Measurements from ENCODE around the gene HMGCS1. TPM values are rescaled to one million over a fixed set of nuclear protein-coding genes. Genes with fewer than 3 reads are reported as not detected.

HMGCS1 gene
- total and polyA plus RNA-seq, 2 of the 4 experiments (the other 2 are of a cell fraction) = 27.5 to 30.6 TPM

- no peak overlapping the region for H3K56ac ChIP-seq (ENCODE audit: extremely low read depth, insufficient read depth, low read length)
- DNase-seq = no peak
- H3K23ac ChIP-seq (ENCODE audit: low read depth, low read length) = no peak overlapping the region
- no peak overlapping the region for H3K18ac ChIP-seq (ENCODE audit: low read depth, low read length)
- no TSS peak for BruUV-seq (replicated peaks)
- H4K5ac ChIP-seq (ENCODE audit: low read depth, low read length) = no peak overlapping the region
- in situ Hi-C loops (cut with MboI; ENCODE audit: low sequenced_read_pairs) (no loop called here), dilution Hi-C loops (cut with HindIII; ENCODE audit: low sequenced_read_pairs, unreplicated experiment) (no loop called here), intact Hi-C loops (cut with micrococcal nuclease) (no loop called here)
- no peaks in the 10 kb centered on the region for H3K79me1 ChIP-seq (ENCODE audit: low read depth in 1 of 2, low read length in 2 of 2)
- no peak overlapping the region for H3K4ac ChIP-seq (ENCODE audit: low read depth, low read length)
- no peak overlapping the region for H2BK20ac ChIP-seq (ENCODE audit: low read depth, low read length)
- no peaks in the 10 kb centered on the region for H3K9me3 ChIP-seq (ENCODE audit: control insufficient read depth, insufficient read depth, low read length)
- POLR2A ChIA-PET (ENCODE audit: unreplicated experiment) = no interaction called here
- H3K14ac ChIP-seq (replicated peaks; ENCODE audit: low read depth, low read length) = no peak overlapping the region
- no peak overlapping the region for H2BK15ac ChIP-seq (ENCODE audit: low read depth, low read length)
- peaks cover 6% of the 10 kb centered on the region for H3K36me3 ChIP-seq (ENCODE audit: control insufficient read depth, insufficient read depth, low read length)
- H3K27me3 ChIP-seq (ENCODE audit: control insufficient read depth, insufficient read depth, low read length) = no peaks in the 10 kb centered on the region
- no peak for ATAC-seq (ENCODE audit: low read depth)
- H3K9ac ChIP-seq (ENCODE audit: low read depth, low read length) = no peak overlapping the region
- H2BK120ac ChIP-seq (ENCODE audit: low read depth, low read length) = no peak overlapping the region
- CTCF ChIA-PET = no interaction called here
- H3K4me2 ChIP-seq (ENCODE audit: low read depth, low read length) = no peak overlapping the region
- no peak overlapping the region for H2AK5ac ChIP-seq (ENCODE audit: low read depth, low read length)
- no peak overlapping the region for H3K4me3 ChIP-seq (ENCODE audit: insufficient read depth, low read depth, low read length)
- H2BK5ac ChIP-seq (ENCODE audit: low read depth, low read length, poor library complexity, severe bottlenecking) = no peak overlapping the region
- no peak overlapping the region for H4K8ac ChIP-seq (ENCODE audit: low read depth in 2 of 2, low read length in 2 of 2)
- no peaks in the 10 kb centered on the region for H3K9me1 ChIP-seq (ENCODE audit: insufficient read depth, low read length)
- H3K4me1 ChIP-seq (ENCODE audit: control insufficient read depth, insufficient read depth, low read length) = no peaks in the 10 kb centered on the region; the same call in 1 of the 2 replicates
- no peak overlapping the region for H4K91ac ChIP-seq (ENCODE audit: insufficient read depth, low read depth, low read length)
- no peak overlapping the region for H2AFZ ChIP-seq (replicated peaks; ENCODE audit: low read length, poor library complexity)
- no CpG with 5 or more reads among the region's 1 CpG for WGBS, 2 experiments (ENCODE audit: extremely low coverage in 2 of 2, insufficient read length in 1 of 2)
- H2AK9ac ChIP-seq (replicated peaks; ENCODE audit: low read depth, low read length, poor library complexity) = no peak overlapping the region
- TF ChIP-seq FOS (IDR thresholded peaks at IDR 0.05; ENCODE audit: low read depth, low read length) (no peak), USF2 (IDR thresholded peaks at IDR 0.05; ENCODE audit: low read depth, low read length) (no peak), CHD1 (IDR thresholded peaks at IDR 0.05; ENCODE audit: low read depth, low read length) (no peak), BHLHE40 (IDR thresholded peaks at IDR 0.05; ENCODE audit: low read depth, low read length) (no peak), ELK1 (IDR thresholded peaks at IDR 0.05; ENCODE audit: borderline replicate concordance, low read depth, low read length) (no peak), RAD21 (IDR thresholded peaks at IDR 0.05; ENCODE audit: low read length) (no peak), MAFK (IDR thresholded peaks at IDR 0.05; ENCODE audit: low read depth, low read length) (no peak), CEBPB (IDR thresholded peaks at IDR 0.05; ENCODE audit: low read depth, low read length) (no peak), CTCF (conservative IDR thresholded peaks at IDR 0.05; ENCODE audit: low read depth, low read length) (no peak), MXI1 (IDR thresholded peaks at IDR 0.05; ENCODE audit: borderline replicate concordance, low read depth, low read length) (no peak), RCOR1 (IDR thresholded peaks at IDR 0.05; ENCODE audit: insufficient replicate concordance, low read length) (no peak), RFX5 (IDR thresholded peaks at IDR 0.05; ENCODE audit: low read depth, low read length) (no peak), NFE2L2 (IDR thresholded peaks at IDR 0.05; ENCODE audit: low read depth, low read length) (no peak), POLR2A (IDR thresholded peaks at IDR 0.05; ENCODE audit: low read depth, low read length) (no peak), SMC3 (IDR thresholded peaks at IDR 0.05; ENCODE audit: low read depth, low read length) (no peak)
- H3K27ac ChIP-seq (ENCODE audit: insufficient read depth, low read length) = no peak overlapping the region
- no peaks in the 10 kb centered on the region for H4K20me1 ChIP-seq (ENCODE audit: insufficient read depth, low read length)
Measured at GRCh38 chr5:43288269-43288831, 24.9 kb downstream of the HMGCS1 start.
